Progenitor cell of endocrine pancreas (in vitro differentiated cells): ENCODE results near the gene ADAM12. TPM values are rescaled to one million over a fixed set of nuclear protein-coding genes. Genes with fewer than 3 reads are reported as not detected.
A peak's percentile ranks its signal among the peaks of the same experiment; 100 is the strongest.

Experiments
- DNase-seq: peaks from one replicate; pipeline ENCODE4 v3.0.0; 2021; ENCODE audit warnings: low spot score; ENCODE audit not compliant: unreplicated experiment
- H3K27ac Mint-ChIP-seq: 2 replicates; pipeline ENCODE4 v1.8.0; 2021; ENCODE audit warnings: mild to moderate bottlenecking, moderate library complexity, mixed read lengths
- H3K27me3 Mint-ChIP-seq: 2 replicates; pipeline ENCODE4 v1.8.0; 2021; ENCODE audit warnings: mixed read lengths
- H3K36me3 Mint-ChIP-seq: 2 replicates; pipeline ENCODE4 v1.8.0; 2022; ENCODE audit warnings: mixed read lengths; ENCODE audit not compliant: insufficient read depth
- H3K4me1 Mint-ChIP-seq: 2 replicates; pipeline ENCODE4 v1.8.0; 2021; ENCODE audit warnings: low read depth, mixed read lengths
- H3K4me3 Mint-ChIP-seq: 2 replicates; pipeline ENCODE4 v1.8.0; 2021; ENCODE audit warnings: low read depth, mild to moderate bottlenecking, moderate library complexity, mixed read lengths
- H3K9me3 Mint-ChIP-seq: 2 replicates; pipeline ENCODE4 v1.8.0; 2021; ENCODE audit warnings: low read depth, mixed read lengths
- CTCF ChIP-seq: fragments of 200-600 bp; sonication (generic); IDR thresholded peaks from one replicate; pipeline ENCODE4 v1.5.0; 2021; ENCODE audit warnings: antibody characterized with exemption, mild to moderate bottlenecking; ENCODE audit not compliant: unreplicated experiment
- total RNA-seq: library from RNA; stranded (reverse); gene quantifications from 2 replicates; pipeline ENCODE4 v1.2.1, GENCODE V29; 2021

The ADAM12 gene
- total RNA-seq, 1 donor from 2014 or later: 1.8 TPM

- DNase-seq: no peak
- H3K4me1 Mint-ChIP-seq: no peaks in the 10 kb centered on the region
- no peaks in the 10 kb centered on the region for H3K9me3 Mint-ChIP-seq
- no peaks in the 10 kb centered on the region for H3K36me3 Mint-ChIP-seq
- no peak overlapping the region for H3K27ac Mint-ChIP-seq
- TF ChIP-seq CTCF: no peak
- H3K27me3 Mint-ChIP-seq: peaks cover 19% of the 10 kb centered on the region
- no peak overlapping the region for H3K4me3 Mint-ChIP-seq
Observed at GRCh38 chr10:126203746-126204145, 184.5 kb downstream of the ADAM12 start.

GRCh38 chr10:126201603-126202002 is 186.7 kb downstream of the ADAM12 start:
- H3K36me3 Mint-ChIP-seq: no peaks in the 10 kb centered on the region
- TF ChIP-seq CTCF: no peak
- DNase-seq: no peak
- H3K27me3 Mint-ChIP-seq: peaks cover 25% of the 10 kb centered on the region
- no peaks in the 10 kb centered on the region for H3K4me1 Mint-ChIP-seq
- no peaks in the 10 kb centered on the region for H3K9me3 Mint-ChIP-seq
- H3K4me3 Mint-ChIP-seq: no peak overlapping the region
- H3K27ac Mint-ChIP-seq: peak overlapping the region; percentile 16

- no peak for TF ChIP-seq CTCF
- DNase-seq: no peak
- no peaks in the 10 kb centered on the region for H3K9me3 Mint-ChIP-seq
- no peak overlapping the region for H3K4me3 Mint-ChIP-seq
- H3K27ac Mint-ChIP-seq: no peak overlapping the region
- no peaks in the 10 kb centered on the region for H3K36me3 Mint-ChIP-seq
- peaks cover 29% of the 10 kb centered on the region for H3K27me3 Mint-ChIP-seq
- H3K4me1 Mint-ChIP-seq: no peaks in the 10 kb centered on the region
Observed at GRCh38 chr10:126199221-126199998, 188.9 kb downstream of the ADAM12 start.

- Mint-ChIP-seq H3K4me1 (no peaks in the 10 kb centered on the region), H3K36me3 (no peaks in the 10 kb centered on the region), H3K27ac (no peak overlapping the region), H3K4me3 (no peak overlapping the region), H3K9me3 (no peaks in the 10 kb centered on the region), H3K27me3 (peaks cover 29% of the 10 kb centered on the region)
- no peak for TF ChIP-seq CTCF
- no peak for DNase-seq
Observed at GRCh38 chr10:126198681-126199080, 189.6 kb downstream of the ADAM12 start.

GRCh38 chr10:126197036-126197543 is 191.2 kb downstream of the ADAM12 start:
- Mint-ChIP-seq H3K9me3 (no peaks in the 10 kb centered on the region), H3K27ac (no peak overlapping the region), H3K4me3 (no peak overlapping the region), H3K36me3 (no peaks in the 10 kb centered on the region), H3K4me1 (no peaks in the 10 kb centered on the region), H3K27me3 (peaks cover 29% of the 10 kb centered on the region)
- DNase-seq: no peak
- TF ChIP-seq CTCF: no peak
